GM18505 (cell line): ENCODE measurements around the gene ZDHHC21.
A peak's percentile ranks its signal among the peaks of the same experiment; 100 is the strongest.
"Not testable (repeated sequence)": the region's sequence is repeated elsewhere in the genome, so short reads cannot be mapped to it uniquely, and the experiment has no call there.

Experiments used
- ATAC-seq: cut with Tn5 transposase; IDR thresholded peaks from one replicate; pipeline ENCODE4 v1.9.1; 2021; ENCODE audit not compliant: unreplicated experiment
- POLR2A ChIP-seq: IDR thresholded peaks from 4 replicates; pipeline ENCODE4 v1.6.1; 2011; ENCODE audit warnings: borderline replicate concordance; ENCODE audit not compliant: insufficient read depth, insufficient read length; ENCODE audit errors: extremely low read depth

The ZDHHC21 gene

DNA sequence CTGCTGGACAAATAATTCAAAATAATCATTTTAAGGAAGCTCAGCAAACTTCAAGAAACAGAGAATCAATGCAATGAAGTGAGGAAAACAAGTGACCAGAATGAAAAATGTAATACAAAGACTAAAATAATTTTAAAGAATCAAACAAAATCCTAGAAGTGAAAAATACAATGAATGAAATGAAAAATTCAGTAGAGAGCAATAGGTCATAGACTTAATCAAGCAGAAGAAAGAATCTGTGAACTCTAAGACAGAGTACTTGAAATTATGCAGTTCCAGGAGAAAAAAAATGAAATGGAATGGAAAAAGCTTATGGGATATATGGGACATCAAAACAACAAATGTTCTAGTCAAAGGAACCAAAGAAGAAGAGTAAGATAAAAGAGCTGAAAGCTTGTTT lies 11.8 kb upstream of the ZDHHC21 start:
- ATAC-seq = no peak
- TF ChIP-seq POLR2A = no peak

GRCh38 chr9:14704281-14704680 lies 11.0 kb upstream of the ZDHHC21 start:
- no peak for ATAC-seq
- no peak for TF ChIP-seq POLR2A

GRCh38 chr9:14702200-14702720 lies 9.0 kb upstream of the ZDHHC21 start:
- no peak for TF ChIP-seq POLR2A
- ATAC-seq = no peak

DNA sequence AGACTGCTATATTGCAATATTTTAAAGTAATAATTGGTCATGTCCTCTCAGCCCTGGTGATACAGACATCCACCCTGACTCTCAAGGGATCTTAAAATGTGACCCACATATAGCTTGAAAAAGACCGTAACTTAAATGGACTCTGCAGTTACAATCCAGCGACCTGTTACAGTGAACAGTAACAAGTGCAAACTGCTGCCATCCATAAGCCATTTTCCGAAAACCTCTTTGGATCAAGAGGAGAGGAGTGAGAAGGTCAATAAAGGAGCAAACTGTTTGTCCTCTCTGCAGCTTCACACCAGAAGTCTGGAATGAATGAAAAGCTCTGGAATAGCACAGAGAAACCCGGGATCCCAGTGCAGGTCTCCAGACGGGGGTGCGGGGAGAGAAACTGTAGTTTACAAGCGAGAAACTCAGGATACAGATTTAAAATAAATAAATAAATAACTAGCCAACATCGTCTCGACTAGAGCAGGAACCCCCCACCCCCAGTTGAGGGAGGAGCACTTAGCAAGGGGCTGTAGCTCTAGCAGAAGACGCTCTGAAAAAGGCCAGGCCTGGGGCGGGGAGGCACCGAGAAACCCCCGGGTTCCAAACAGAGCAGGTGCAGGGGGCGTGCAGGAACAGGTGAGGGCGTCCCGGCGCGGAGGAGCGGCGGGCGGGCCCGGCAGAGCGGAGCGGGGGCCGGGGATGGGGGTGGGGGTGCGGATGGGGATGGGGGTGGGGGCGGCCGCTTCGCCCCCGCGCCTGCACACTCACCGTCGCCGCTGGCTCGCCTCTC lies 572 bp downstream of the ZDHHC21 start:
- no peak for TF ChIP-seq POLR2A
- peak; percentile 60 for ATAC-seq

DNA sequence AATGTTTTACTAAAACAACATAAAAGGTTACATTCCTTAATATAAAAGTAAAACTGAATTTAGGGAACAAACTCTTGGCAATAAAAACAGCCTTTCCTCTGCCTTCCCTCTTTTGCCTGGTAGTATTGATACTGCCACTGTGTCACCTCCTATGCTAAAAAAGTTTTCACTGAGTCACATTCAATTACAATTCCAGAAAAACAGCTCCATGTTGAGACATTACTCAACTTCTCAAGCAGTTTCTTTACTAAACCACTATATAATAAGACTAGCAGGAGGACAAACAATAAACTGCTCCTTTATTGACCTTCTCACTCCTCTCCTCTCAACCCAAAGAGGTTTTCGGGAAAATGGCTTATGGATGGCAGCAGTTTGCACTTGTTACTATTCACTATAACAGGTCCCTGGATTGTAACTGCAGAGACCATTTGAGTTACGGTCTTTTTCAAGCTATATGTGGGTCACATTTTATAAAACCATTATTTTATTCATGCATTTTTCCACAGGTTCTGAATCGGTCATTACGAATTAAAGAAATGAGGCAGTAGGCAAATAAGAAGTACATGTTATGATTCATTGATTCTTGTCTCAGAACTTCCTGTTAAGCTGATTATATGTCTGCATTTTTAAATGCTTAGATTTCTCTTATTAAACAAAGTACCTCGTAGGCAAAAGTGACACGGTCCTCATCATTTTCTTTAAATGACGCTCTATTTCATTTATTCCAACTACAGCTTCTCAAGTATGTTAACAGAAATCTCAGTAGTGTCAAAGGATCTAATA lies 2.1 kb downstream of the ZDHHC21 start:
- no peak for TF ChIP-seq POLR2A
- no peak for ATAC-seq

- ATAC-seq = no peak
- no peak for TF ChIP-seq POLR2A
Measured at GRCh38 chr9:14687042-14687719, 6.1 kb downstream of the ZDHHC21 start.

GRCh38 chr9:14686168-14686567 lies 7.1 kb downstream of the ZDHHC21 start:
- no peak for TF ChIP-seq POLR2A
- no peak for ATAC-seq

DNA sequence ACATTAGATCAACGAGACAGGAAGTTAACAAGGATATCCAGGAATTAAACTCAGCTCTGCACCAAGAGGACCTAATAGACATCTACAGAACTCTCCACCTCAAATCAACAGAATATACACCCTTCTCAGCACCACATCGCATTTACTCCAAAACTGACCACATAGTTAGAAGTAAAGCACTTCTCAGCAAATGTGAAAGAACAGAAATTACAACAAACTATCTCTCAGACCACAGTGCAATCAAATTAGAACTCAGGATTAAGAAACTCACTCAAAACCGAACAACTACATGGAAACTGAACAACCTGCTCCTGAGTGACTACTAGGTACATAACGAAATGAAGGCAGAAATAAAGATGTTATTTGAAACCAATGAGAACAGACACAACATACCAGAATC lies 10.6 kb downstream of the ZDHHC21 start:
- ATAC-seq = not testable (repeated sequence)

GRCh38 chr9:14678776-14679175 lies 14.5 kb downstream of the ZDHHC21 start:
- TF ChIP-seq POLR2A = no peak
- no peak for ATAC-seq

- TF ChIP-seq POLR2A = no peak
- no peak for ATAC-seq
Measured at GRCh38 chr9:14677872-14678271, 15.4 kb downstream of the ZDHHC21 start.

DNA sequence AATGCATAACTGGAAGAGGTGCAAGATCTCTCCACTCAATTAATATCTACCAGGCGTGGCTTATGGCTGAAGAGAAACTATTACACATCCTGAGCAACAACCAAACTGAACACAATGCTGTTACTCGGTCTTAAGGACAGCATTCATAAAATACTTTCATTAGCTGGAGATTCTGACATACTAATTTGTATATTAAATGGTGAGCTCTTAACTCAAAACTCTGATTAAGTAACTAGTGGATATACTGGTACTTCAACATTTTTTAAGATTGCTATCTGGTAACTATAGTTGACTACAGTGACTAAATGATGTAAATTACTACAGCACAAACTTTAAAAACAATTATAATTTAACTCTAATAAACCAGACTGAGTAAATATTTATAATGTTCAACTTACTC lies 15.8 kb downstream of the ZDHHC21 start:
- no peak for TF ChIP-seq POLR2A
- ATAC-seq = no peak

DNA sequence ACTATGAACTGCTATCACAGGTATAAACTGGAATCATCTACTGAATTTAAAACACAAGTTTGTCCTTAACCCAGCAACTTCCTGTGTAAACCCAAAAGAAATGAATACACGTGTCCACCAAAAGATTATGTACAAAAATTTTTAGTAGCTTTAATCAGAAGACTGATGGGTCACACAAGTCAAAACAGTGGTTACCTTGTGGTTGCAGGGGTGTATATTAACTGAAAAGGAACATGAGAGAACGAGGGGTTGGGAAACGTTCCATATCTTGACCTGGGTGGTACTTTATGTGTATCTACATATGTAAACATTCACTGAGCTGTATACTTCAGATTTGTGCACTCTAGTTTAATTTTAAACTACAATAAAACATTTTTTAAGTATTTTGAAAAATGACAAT lies 18.6 kb downstream of the ZDHHC21 start:
- no peak for TF ChIP-seq POLR2A
- ATAC-seq = no peak

GRCh38 chr9:14671377-14671776 lies 21.9 kb downstream of the ZDHHC21 start:
- no peak for TF ChIP-seq POLR2A
- ATAC-seq = no peak
